GM18870 (cell line): ENCODE results near the gene RPS6KL1.

Source experiments
- ATAC-seq: cut with Tn5 transposase; IDR thresholded peaks from one replicate; pipeline ENCODE4 v1.9.1; 2021; ENCODE audit warnings: moderate library complexity; ENCODE audit not compliant: unreplicated experiment

The RPS6KL1 gene

DNA sequence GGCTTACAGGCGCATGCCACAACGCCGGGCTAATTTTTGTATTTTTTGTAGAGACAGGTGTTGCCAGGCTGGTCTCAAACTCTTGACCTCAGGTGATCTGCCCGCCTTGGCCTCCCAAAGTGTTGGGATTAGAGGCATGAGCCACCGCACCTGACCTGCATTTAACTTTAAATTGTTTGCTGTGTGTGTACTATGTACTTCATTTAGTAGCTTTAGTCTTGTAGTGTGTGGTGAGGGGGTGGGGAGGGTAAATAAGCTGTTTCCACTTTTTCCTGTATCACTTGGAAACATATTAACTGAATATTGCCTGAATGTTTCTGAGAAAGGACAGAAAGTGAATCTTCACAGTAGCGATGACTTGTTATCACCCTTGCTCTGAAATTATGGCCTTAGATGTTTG is 32.8 kb downstream of the RPS6KL1 start:
- no peak for ATAC-seq

DNA sequence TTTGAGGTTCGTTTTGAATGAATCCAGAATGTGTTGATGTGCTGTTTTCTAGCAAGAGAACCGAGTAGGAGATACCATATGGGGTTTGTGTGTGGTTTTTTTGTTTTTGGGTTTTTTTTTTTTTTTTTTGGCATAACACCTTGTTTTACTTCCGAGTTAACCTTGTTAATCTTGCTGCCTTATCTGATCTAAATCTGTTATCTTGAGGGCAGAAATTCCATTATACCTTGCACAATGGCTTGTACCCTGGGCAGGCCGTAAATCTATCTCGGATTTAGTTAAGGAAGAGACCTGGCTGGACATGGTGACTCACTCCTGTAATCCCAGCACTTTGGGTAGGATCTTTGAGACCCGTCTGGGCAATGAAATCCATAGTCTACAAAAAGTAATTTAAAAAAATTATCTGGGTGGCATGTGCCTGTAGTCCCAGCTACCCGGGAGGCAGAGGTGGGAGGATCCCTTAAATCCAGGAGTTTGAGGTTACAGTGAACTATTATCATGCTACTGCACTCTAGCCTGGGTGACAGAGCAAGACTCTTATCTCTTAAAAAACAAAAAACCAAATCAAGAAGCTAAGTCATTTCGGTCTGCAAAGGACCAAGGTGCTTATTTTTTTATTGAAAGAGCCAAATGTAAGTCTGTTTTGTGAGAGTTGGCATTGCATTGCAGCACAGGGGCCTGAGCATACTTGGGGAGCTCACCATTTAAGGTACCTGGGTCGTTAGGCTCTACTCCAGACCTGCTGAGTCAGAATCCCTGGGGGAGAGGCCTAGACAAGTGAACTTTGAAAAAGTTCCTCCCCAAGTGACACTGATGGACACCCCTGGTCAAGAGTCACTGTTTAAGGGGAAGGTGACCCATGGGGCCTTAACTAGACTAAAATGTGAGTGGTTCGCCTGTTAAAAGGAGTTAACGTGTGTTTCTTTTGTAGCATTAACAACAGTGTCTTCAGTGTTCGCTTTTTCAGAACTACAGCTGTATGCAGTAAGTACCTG is 34.6 kb downstream of the RPS6KL1 start:
- ATAC-seq, result no peak

DNA sequence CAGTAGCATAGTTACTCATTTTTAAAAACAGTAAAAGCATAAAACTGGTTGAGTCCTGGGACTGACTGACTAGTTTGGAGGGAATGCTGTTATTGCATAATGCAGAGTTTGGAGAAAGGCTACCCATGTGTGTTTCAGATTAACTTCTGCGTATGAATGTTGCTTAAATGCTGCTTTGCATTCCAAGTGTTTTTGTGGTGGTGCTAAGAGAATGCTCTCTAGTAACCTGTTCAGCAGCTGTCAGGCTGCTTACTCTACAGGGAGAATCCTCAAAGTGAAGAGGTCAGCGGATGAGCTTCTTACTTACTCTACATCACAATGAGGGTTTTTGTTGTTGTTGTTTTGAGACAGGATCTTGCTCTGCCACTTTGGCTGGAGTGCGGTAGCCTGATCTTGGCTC is 37.1 kb downstream of the RPS6KL1 start:
- no peak for ATAC-seq

DNA sequence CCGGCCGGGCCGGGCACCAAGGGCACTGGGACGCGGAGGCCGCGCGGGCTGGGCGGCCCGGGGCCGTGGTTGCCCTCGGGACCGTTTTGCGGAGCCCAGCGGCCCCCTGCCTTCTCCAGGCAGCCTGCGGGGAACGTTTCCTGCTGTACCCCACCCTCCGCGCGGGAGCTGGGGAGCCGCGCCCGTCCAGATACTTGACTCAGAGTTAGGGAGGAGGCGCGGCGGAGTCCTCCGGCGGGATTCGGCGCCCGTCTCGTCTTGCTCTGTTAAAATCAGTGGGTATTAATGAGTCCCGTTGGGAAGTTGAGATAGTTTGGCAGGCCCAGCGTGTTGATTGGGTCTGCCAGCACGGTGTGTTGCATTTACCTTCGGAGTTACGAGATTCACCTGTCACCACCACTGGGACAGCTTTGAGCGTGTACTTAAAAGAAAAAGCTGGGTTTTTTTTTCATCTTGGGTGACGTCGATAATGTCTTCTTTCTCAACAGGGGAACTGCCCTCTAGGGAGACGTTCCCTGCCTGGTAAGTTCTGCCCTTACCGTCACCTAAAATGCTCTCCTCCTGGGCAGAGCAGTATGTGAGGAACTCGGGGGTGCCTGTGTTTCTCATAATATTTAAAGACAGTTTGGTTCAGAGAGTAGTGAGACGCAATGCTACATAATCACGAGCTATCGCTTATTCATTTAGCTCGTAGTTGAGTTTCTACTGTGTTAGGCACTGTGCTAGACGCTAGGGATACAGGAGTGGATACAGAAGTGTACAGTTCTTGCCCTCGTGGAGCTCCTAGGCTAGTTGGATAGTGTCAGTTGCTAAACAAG is 40.7 kb downstream of the RPS6KL1 start:
- ATAC-seq, result peak; percentile 29

DNA sequence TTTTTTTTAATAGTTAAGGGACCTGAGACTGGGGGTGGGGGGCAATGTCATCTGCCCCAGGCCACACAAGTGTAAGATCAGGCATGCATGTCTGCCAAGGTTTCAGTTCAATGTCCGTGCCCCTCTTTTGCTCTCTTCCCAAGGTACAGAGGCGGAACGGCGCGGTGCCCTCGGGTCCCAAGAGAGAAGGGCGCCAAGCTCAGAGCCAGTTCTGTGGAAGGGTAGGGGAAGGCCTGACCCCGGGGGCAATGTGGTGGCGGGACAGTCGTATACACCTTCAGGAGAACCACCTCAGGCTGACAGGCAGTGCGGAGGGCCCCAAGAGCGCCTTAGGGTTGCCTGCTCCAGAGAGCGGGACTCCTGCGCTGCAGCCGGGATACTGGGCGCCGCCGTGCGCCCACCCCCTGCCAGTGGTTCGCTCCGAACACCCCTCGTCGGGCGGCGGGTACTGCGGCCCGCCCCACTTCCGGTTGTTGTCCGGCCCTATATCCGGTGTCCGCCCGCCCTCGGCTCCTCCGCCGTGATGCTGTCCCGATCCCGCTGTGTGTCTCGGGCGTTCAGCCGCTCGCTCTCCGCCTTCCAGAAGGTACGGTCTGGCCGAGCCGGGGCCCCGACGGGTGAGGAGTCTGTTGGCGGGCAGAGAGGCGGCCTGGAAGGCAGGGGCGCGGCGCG is 41.5 kb downstream of the RPS6KL1 start, which contains the start of gene DLST:
DLST (plus strand) TSS at position 486 of the 672 bp plus-strand sequence; CDS start at position 524, 38 bp downstream.
- peak; percentile 67 for ATAC-seq

DNA sequence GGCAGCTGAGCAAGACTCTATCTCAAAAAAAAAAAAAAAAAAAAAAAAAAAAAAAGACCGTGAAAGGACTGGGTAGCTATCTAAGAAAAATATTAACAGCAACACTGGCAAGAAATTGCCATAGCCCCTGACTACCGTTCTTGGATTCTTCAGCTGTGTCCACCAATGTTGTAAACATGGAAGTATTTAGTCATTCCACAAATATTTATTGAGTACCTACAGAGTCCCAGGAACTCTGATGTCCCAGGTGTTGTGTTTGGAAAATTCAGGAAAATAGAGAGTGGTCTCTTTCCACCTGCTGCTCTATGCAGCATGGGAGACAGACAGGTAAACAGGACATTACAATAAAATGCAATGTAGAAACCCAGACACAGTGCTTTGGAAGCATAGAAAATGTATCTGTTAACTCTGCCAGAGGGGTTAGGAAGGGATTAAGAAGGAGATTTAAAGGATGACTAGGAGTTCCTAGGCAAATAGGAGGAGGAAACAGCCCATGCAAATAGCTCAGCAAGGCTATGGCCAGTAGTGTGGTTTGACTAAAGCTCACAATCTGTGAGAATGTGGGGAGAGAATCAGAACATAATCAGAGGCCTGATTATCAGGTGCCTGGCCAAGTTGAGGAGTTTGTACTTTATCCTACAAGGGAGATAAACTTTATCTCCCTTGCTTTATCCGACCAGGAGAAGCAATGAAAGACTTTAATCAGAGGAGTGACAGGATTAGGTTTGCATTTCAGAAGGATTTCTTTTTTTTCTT is 43.5 kb downstream of the RPS6KL1 start:
- no peak for ATAC-seq

DNA sequence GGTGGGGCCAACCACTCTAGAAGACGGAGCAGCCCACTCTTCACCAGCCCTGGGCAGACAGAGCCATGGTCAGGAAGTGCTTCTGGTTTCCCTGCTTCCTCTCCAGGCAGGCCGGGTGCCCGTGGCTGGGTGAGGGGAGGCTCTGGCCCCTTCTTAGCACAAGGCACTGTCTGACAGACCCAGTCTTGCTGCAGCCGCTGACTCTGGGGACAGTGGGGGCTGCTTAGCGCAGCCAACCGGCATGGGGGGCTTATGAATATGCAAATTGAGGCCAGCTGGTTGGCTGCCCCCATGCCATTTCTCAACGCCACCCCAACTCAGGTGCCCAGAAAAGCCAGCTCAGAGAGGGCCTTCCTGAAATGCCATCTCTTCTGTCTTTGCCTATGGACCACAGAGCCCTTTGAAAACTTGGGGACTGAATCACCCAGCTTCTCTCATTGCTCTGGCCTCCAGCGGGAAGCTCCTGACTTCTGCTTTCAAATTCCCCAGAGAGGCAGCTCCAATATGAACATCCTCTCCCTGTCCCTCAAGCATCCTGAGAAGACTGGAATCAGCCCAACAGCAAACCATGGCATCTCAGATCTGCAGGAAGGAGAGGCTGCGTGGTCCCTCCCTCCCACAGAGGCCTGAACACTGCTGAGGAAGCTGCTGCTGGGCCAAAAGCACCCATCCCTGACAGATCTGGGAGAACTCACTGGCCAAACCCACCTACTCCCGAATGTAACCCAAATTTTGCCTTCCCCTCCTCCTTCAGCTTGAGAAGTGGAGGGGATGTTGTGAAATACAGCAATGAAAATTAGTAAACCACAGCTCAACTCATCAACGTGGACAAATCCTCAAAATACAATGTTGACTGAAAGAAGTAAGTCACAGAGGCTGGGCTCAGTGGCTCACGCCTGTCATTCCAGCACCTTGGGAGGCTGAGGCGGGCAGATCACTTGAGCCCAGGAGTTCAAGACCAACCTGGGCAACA is 46.8 kb downstream of the RPS6KL1 start, which contains the start of gene PROX2:
PROX2 (minus strand) TSS at position 205 of the 973 bp plus-strand sequence. CDS start 12,311 bp downstream, outside the sequence.
- no peak for ATAC-seq

DNA sequence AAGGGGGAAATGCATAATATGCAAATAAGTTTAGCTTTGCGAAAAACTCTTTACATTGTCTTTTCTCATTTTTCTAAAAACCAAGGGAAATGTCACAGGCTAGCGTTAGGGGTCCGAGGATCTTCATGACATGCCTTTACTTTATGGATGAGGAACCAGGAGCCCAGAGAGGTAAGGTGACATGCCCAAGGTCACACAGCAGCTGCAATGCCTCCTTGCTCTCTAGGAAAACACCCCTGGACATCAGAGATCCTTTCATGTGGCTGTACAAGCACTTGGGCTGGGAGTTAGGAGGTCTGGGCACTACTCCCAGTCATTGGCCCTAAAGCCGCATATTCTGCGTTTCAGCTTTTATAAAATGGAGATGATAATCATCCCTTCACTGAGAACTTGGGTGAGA is 47.9 kb downstream of the RPS6KL1 start:
- ATAC-seq, result no peak

DNA sequence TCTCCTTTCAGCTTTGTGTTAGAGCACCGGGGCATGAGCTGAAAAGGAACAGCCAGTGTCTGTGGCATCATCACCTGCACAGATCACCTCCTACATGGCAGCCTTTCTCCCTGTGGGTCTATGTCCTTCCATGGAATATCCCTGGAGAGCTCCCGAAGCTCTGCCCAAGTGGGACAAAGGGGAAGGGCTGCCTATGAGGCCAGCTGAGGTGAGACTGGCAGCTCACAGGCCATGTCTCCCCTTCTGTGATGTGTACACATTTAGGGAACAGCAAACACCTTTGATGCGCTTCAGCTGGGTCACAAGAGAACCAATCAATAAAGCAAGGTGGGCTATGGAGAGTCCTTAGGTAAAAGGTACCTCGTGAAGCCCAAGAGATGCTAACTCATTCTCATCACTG is 51.2 kb downstream of the RPS6KL1 start:
- ATAC-seq, result no peak

DNA sequence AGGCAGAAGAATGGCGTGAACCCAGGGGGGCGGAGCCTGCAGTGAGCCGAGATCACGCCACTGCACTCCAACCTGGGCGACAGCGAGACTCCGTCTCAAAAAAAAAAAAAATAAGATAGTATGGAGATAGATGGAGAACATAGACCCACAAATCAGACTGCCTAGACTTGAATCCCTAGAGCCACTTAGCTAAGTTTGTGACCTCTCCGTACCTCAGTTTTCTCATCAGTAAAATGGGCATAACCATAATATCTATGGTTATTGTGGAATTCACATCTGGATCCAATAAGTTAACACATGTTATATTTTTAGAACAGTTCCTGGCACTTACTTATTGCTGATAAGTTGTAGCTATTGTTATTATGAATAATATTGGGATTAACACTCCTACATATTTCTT is 54.3 kb downstream of the RPS6KL1 start:
- no peak for ATAC-seq

DNA sequence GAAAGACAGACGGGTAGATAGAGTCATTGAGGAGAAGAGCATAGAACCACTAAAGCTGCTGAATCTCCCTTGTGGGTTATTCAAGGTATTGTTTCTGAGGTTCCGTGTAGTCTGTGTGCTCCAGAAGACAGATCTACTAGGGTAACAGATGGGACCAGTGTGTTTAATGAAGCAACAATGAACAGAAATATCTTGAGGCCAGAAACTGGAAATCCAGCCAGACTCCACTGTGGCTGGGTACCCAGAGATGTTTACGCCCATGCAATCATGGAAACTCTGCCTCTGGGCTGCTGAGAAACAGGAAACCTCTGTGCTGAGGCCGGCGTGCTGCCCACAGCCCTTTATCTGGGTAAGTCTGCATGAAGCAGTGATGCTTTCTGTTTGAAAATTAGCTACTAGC is 55.4 kb downstream of the RPS6KL1 start:
- no peak for ATAC-seq

DNA sequence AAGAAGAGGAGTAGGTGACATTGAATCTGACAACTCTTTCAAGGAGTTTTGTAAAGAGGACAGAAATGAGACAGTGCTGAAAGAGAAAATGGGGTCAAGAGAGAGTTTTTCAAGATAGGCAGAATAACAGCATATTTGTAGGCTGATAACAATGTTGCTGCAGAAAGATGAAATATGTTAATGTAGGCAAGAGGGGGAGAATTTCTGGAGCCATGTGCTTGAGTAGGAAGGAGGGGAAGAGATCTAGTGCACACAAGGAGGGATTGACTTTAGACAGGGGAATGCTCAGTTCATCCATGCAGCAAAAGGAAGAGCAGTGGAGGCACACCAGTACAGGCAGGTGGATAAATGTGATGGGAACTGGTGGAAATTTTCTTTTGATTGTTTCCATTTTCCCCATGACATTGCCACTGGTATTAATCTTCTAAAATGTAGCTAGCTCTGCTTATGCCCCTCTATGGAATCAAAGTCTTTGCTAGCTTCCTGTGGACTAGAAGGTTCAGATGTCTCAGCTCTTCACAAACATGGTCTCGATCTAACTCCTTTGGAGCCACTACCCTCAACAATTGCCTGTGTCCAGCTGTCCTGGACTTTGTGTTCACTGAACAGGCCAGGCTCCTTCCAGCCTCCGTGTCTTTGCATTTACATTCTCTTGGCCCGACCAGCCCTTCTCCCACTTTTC is 56.2 kb downstream of the RPS6KL1 start:
- ATAC-seq, result no peak

DNA sequence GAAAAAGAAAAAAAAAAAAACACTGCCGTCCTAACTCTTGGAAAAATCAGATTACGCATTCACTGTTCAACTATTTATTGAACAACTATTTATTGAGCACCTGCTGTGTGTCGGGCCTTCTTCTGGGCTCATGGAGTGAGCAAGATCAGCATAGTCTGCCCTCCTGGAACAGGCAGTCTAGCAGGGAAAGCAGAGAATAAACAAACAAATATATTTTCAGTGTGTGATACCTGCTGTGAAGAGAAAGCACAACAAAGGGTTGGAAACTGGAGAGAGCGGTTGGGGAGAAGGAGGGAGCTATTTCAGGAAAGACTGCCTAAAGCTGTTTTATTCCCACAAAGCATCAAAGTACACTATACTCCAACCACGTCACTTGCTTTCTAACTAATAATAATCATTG is 57.9 kb downstream of the RPS6KL1 start:
- ATAC-seq, result no peak

DNA sequence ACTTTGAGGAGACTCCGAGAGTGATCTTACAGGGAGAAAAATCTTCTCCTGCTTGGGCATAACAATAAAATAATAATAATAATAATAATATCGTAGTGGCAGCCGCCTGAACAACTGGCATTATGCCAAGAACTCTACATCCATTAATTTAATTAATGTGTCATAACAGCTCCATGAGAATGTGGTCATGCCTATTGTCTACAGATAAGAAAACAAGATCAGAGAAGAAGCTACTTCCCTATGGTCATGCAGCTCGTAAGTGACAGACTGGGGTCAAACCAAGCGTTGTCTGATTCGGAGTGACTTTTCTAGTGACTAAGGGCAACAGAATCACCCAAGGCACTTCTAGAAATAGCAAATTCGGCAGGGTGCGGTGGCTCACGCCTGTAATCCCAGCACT is 58.9 kb downstream of the RPS6KL1 start:
- ATAC-seq, result no peak

DNA sequence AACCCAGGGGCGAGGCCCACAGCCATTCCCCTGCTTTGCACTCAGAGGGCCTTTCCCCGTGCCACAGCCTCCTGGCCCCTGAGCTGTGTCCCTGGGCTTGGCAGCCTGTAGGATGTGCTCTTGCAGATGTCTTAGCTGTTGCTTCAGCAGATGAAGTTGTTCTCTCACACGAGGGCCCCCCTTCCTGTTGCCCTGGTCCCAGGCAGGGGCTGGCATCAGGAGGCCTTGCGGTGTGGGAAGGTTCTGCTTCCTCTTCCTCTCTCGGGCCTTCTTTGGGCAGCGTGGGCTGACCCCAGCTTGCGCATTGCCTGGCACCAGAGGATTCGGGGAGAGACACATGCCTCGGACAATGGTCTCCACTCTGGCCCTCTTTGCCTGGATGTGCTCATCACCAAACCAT is 59.8 kb downstream of the RPS6KL1 start:
- ATAC-seq, result no peak

DNA sequence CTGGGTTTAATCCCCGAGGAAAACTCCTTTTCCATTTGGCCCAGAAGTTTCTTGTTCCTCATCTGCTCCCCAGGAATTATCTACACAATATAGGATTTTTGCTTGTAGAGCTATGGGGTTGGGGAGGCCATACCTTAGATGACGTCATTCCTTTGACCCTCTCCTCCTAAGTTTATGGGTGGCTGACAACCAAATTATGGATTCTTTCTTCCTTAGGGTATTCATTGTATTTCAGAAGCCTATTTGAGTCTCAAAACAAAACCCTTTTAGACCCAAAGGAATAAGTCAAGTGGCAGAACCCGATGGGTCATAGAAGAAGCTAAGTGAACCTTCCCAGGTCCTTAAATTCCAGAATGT is 61.3 kb downstream of the RPS6KL1 start:
- no peak for ATAC-seq

DNA sequence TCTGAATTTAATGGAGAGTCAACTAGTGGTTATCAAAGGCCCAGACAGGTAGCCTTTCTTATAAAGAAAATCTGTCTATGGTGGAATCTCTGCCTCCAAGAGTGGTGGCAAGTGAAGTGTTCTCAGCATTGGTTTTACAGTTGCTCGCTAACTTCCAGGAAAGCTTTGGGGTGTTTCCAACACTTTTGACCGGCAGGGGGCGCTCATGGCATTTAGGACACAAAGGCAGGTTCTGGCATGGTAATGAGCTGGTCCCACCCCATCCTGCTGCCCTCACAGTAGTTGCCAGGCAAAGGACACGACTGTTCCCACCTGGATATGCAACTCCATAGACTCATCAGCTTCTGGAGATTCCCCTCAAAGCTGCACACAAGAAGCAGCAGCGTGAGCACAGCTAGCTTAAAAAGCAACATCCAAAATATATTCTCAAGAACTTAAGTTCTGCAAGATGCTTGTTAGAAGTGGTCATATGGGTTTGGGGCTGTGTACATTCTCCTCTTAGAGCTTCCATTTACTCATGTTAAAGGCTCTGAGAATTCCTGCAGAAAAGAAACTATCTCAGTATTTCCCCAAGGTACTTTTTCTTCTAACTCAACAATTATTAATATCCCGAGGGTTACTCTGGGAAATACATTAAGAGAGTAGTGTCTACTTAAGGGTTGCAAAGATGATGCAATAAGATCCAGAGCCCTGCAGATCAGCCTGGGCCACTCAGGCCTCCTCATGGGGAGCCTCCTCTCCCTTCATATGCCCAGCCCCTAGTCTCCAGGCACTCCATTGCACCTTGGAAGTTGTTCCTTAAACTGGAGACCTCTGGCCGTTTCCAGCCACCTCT is 61.9 kb downstream of the RPS6KL1 start:
- ATAC-seq, result peak; percentile 42
